ENCODE results near the gene B4GALT2. TPM values are rescaled to one million over a fixed set of nuclear protein-coding genes. Genes with fewer than 3 reads are reported as not detected.

Gene B4GALT2
- total and polyA plus RNA-seq, 2 of the 8 experiments (the other 6 are each of a cell fraction or from before 2014, with no cell fraction given): 56.5 to 121 TPM

GRCh38 chr1:43951021-43951985 lies 27.7 kb upstream of the B4GALT2 start (continued):
- TF ChIP-seq ZNF274 (IDR thresholded peaks at IDR 0.05; ENCODE audit: borderline replicate concordance, extremely low read depth, low read length) (no peak), EP300 (IDR thresholded peaks at IDR 0.05; ENCODE audit: borderline replicate concordance in 1 of 2, low read depth in 2 of 2, low read length in 2 of 2) (no peak), RBBP5 (IDR thresholded peaks at IDR 0.05; ENCODE audit: borderline replicate concordance, low read depth, low read length) (no peak), EGR1 (IDR thresholded peaks at IDR 0.05; ENCODE audit: borderline replicate concordance, low read depth, low read length) (no peak), GABPA (IDR thresholded peaks at IDR 0.05; ENCODE audit: borderline replicate concordance, insufficient read depth, low read length) (no peak), HDAC2 (IDR thresholded peaks at IDR 0.05; ENCODE audit: borderline replicate concordance in 1 of 2, low read depth in 2 of 2, low read length in 2 of 2) (no peak), FOSL1 (IDR thresholded peaks at IDR 0.05; ENCODE audit: insufficient read depth, low read depth, low read length) (no peak), BCL11A (IDR thresholded peaks at IDR 0.05; ENCODE audit: low read depth in 2 of 2, low read length in 2 of 2) (no peak), NANOG (IDR thresholded peaks at IDR 0.05; ENCODE audit: insufficient read depth, low read depth, low read length, poor library complexity, severe bottlenecking) (no peak)

All from H1 (cell line).